Stimulated activated CD4-positive, alpha-beta T cell treated with anti-CD3 and anti-CD28 coated beads, TNF-alpha, amount 100 ng/mL, for 4 hours (primary cell): Measurements from ENCODE around the gene KRCC1.
"Not testable (repeated sequence)": the region's sequence is repeated elsewhere in the genome, so short reads cannot be mapped to it uniquely, and the experiment has no call there.

Experiments used
- DNase-seq, 3 experiments: peaks; one replicate each; pipeline ENCODE4 v3.0.0-alpha.2; 2020; ENCODE audit warnings: low read depth in 3 of 3

Gene KRCC1

DNA sequence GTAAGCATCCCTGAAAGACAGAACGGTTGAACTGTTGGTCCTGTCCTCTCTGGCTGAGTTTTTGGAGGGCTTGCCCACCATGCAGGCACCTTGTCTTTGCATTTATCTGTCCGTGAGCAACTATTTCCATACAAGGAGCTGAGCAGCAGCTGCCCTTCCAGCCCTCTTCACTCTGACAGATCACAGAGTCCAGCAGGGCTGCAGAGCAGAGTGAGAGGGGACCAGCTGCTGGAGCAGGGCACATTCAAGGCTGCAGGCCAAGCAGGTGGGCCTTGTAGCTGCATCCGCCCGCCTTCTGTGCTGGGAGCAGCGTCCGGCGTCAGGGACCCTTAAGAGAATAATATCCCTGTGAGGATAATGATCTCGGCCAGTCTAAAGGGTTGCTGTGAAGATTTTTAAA, 21.5 kb upstream of the KRCC1 start:
- no peak for DNase-seq

DNA sequence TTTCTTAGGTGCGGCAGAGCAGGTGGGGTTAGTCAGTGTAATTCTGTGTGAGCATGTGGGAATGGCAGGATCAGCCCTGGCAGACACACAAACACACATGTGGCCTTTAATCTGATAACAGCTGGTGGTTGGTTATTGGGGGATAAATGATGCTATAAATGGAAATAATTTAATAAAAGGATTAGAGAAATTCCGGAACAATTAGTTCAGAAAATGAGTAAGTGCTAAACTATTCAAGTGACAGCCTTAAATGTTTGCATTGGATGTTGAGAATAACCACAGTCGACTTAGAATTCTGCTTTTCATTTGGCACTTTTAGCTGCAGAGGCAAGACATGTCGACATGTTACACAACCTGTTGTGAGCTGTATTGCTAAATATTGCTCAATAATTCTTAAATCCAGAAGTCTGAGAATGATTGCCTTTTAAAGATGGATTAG, 19.3 kb upstream of the KRCC1 start:
- DNase-seq: no peak

DNA sequence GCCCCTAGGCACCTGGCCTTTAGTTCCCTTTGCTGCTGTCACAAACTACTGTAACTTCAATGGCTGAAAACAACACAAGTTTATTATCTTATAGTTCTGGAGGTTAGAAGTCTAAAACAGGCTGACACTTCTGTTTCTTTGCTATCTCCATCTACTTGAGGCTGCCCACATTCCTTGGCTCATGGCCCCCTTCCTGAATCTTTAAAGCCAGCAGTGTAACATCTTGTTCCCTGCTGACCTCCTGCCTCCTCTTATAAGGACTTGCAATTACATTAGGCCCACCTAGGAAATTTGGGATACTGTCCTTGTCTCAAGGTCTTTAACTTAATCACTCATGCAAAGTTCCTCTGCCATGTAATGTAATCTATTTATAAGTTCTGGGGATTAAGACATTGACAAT, 18.6 kb upstream of the KRCC1 start:
- DNase-seq: no peak

DNA sequence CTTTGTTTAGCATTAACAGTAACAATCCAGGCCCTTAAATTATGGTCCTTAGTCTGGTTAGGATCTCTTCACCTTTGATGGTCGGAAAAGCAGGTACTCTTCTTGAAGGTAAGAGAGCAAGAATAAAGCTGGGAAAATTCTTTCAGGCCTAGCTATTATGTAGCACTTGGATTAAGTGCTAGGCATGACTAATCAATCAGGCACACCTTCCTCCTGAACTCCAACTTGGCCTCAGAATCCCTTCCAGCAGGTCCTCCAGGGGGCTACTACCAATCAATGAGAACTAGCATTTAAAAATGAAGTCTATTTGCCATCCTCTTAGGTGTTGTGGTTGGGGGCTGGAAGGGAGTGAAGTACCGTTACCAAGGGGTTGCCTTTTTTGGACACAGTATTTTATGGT, 15.8 kb upstream of the KRCC1 start:
- DNase-seq: no peak

DNA sequence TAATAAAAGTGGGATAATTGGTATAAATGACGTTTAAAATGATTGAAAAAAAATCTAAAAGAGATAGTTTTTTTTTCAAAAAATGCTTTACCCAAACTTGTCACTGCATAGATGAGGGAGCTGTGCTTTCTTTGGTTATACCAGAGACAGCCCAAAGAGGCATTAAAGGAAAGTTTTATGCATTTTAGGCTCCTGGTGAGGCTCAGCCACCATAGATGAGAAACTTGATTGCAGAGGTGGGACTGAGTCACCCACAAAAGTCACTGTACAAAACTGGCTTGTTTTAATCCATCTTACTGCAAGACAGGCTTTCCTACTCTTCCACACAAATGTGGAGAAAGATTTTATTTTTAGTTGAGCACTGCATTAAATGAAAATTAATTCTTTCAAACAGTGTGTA, 14.5 kb upstream of the KRCC1 start:
- DNase-seq: no peak

DNA sequence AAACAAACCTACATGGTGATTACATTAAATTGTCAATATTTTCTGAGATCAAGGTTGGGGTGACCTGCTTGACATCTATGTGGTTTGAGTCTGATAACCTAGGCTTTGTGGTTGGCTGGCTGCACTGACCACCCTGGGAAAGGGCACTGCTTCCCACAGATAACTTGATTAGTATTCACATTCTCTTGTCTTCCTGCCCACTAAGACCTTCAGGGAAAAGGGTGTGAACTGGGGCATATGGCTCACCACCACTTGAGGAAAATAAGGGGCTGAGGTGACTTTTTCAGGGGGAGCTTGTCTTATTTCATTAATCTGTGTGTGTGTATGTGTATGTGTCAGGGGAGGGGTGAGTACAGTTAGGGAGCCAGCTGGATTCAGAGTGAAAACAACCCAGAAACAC, 13.5 kb upstream of the KRCC1 start:
- no peak for DNase-seq

DNA sequence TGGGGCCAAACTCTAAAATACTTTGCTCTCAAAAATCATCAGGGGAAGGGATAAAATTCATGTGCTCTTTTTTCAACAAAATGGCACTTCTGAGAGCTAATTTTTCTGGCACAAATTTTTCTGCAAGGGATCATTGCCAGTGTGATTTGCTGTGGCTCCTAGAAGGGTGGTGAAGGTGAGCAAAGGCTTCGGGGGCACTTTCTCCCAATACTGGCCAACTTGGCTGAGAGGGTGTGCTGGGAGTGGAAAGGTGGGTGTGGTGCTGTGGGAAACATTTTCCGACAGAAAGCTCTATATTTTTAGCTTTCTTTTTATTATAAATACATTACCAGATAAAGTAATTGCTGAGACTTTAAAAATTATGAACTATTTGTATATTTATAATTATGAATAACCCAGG, 12.5 kb upstream of the KRCC1 start:
- no peak for DNase-seq

DNA sequence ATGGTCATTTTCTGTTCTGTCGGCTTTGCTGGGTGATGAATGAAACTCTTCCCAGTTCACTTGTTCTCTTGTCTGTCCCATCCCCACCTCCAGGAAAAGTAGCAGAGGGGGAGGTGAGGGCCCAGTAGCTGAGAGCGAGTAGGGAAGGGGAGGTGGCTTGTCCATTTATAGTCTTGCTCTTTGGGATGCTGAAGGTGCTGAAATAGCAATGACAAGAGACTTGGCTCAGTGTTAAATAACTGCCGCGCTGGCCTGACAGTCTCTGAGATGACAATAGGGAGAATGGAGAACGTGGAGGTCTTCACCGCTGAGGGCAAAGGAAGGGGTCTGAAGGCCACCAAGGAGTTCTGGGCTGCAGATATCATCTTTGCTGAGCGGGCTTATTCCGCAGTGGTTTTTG, 12.0 kb upstream of the KRCC1 start, which contains the start of gene SMYD1:
SMYD1 (plus strand) TSS at position 228 of the 400 bp plus-strand sequence; CDS start at position 268, 40 bp downstream.
- DNase-seq: no peak

DNA sequence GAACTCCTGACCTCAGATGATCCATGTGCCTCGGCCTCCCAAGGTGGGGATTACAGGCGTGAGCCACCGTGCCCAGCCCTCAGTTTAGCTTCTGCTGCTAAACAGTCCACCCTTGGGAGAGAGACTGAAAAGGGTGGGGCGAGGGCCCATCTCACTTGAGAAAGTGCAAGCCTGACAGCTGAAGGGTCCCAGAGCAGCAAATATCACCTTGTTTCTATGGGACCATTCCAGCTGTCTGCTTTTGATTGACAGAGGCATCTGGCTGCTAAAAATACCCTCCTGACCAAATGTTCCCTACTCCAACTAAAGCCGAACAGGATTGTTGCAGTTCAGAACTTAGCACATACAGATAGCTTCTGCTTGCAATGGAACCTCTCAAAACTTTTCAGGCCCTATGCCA, 11.6 kb upstream of the KRCC1 start:
- DNase-seq: no peak

DNA sequence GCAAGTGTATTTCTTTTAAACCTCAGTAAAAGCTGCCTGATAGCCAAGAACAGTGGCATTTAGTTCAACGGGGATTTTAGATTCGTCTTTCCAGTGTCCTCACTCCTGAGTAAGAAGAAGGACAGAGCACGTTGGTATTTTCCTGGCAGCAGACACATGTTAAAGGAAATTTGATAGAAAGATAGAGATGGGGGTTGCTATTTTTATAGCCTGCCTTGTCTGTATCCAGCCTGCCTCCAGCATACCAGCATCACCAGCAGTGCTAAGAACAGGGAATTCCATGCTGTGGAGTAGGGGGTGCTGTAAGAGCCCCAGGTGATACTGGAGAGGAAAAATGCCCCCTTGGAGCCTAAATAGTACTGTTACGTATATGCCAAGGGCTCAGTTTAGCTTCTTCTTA, 11.0 kb upstream of the KRCC1 start:
- DNase-seq: no peak

DNA sequence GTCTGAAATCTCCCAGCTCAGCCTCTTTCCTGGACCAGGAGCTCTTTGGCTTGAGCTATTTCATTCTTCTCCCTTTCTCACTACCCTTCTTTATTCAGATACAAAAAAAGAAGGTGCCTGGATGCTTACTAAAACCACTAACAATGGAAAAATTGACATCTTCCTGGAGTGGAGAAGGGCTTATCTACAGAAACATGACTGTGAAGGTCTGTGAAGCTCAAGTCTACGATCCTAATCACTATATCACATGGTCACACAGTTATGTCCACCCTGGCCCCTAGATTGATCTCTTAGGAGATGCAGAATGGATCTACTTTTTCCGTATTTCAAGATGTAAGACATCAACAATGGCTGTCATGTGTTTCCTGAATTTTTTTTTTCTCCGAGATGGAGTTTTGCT, 5.7 kb upstream of the KRCC1 start:
- DNase-seq: no peak

DNA sequence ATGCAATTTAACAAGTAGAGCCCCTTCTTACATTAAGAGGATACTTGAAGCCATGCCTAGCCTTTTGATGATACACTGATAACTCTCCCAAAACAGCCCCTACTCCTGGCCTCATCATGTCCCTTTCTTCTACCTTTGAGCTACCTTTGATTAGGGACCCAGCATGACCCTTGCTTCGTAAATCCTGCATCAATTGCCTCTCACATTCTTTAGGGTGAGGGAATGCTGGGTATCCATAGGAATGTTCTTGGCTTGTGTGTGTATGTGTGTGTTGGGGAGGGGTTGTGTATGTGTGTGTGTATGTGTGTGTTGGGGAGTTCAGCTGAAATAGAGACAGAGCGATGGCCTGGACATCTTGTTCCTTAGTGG, 5.3 kb upstream of the KRCC1 start:
- no peak for DNase-seq

DNA sequence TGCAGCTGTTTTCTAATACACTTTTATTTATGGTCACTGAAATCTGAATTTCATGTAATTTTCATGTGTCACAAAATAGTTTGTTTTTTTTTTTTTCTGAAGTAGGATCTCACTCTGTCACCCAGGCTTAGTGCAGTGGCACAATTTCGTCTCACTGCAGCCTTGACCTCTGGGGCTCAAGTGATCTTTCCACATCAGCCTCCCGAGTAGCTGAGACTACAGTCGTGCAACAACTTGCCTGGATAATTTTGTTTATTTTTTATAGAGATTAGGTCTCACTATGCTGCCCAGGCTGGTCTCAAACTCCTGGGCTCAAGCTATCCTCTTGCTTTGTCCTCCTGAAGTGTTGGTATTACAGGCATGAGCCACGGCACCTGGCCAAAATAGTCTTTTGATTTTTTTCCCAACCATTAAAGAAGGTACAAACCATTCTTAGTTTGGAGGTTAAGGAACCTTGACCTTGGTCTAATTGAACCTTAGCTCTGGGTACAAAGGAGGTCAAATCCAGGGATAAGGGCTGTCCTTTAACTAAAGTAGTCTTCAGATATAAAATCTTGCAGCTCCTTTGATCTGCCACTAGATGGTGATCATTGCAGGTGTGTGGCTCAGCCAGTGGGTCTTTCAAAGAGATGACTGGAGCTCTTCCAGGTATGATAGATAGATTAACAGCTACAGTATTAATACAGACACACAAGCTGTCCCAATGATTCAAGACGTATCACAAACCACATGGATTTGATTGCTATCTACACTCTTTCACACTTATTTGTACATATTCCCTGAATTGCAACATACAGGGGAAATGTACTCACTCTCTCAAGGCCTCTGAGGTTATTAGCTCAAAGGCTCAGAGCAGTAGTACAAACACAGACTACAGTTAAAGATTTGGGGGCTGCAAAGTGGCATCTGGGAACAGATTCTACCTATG, 4.7 kb upstream of the KRCC1 start:
- DNase-seq: no peak

DNA sequence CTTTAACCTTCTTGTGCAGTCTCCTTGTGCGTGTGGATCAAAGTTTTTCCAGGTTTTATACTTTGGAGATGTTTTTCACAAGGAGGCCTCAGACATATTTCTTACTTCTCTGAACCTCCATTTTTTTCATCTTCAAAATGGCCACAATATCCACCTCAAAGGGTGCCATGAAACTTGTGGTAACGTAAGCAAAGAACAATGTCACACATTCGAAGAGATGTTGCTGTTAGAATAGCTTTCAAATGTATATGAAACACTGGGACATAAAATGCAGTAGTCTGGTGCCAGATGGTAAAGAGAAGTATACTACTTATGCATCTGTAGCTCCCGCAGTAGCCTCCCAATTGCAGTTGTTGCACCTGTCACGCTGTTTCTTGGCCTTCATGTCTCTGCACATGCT, 2.6 kb upstream of the KRCC1 start:
- DNase-seq: no peak

DNA sequence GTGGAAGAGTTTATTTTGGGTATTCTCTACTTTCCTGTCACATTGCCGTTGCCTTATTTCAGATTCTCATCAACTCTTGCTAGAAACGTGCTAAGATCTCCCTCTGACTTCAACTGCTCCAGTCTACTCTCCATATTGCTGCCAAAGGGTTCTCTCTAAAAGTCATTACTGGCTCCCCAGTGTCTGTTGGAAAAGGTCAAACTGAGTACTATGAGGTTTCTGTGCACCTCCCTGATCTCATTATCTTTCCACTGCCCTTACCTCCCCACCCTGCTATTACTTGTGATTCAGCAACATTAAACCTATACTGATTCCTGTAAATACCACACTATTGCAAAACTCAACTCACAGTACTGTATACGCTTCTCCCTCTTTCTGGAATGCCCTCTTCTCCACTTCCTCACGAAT, 1.9 kb upstream of the KRCC1 start:
- no peak for DNase-seq

DNA sequence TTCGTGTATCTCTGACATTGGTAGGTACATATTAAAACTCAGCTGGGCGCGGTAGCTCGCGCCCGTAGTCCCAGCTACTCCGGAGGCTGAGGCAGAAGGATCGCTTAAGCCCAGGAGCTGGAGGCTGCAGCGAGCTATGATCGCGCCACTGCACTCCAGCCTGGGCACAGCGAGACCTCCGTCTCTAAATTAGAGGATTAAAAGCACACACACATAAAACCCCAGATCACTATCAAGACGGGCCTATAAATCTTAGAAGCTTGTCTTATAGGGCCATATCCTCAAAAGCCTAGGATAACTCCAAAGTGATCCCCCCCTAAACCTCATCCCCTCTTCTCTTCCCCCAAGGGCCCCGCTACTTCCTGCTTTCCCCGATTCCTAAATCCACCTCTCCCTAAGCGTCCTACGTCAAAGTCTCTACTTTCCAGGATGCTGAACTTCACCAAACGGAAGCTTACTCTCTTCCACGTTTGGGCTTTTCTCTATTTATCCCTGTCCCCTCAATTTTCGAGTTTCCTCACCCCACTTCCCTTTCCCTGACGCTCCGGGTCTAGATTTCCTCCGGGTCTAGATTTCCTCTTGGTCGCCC, 707 bp downstream of the KRCC1 start:
- no peak for DNase-seq

DNA sequence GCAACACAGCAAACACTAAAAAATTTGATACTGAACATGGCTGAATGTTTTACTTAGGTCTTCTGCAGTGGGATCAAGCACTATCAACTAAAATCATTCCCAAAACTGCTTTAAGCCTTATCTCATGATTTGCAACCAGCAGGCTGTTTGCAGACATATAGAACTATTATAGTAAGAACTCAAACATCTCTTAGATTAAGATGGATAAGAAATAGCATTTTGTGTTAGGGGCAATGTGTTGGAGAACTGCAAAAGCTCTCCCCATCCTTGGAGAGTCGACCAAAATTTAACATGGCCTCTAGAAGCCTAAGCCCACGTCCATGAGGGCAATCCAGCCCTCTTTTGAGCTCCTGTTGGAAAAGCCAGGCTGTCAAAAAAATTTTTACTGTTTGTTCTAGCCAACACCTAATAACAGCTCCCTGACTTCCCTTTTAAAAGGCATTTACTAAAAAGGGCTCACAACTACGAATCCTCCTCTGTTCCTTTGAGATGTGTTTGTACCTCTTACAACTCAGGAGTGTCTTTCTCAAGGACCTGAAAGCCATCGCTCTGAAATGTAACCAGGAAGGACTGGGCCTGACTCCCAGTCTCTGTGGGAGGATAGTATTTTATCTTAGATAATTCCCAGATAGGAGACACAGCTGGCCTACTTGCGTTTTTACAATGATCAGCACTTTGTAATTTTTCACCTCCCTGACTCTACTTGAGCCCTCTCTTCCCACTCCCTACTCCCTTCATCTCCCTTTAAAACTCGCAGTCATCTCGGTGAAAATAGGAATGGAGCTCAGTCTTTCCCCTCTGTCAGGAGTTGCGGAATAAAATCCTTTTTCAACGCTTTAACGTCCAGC, 1.4 kb downstream of the KRCC1 start:
- no peak for DNase-seq

DNA sequence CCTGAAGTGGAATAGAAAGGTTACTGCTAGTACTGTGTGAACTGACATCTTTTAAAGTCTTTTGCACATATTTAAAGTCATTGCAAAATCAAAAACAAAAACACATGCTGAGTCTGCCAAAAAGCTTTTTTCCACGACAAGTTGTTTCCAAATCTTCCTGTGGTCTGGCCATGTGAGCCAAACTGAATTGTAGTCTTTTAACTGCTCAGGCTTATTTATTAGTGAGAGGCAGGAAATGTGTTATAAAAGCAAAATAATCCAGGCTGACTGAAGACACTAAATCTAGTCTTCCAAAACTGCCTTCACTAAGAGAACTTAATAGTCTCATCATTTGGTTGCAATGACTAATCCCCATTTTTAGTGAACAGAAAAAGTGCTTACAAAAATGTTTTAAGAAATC, 2.3 kb downstream of the KRCC1 start:
- DNase-seq: no peak

DNA sequence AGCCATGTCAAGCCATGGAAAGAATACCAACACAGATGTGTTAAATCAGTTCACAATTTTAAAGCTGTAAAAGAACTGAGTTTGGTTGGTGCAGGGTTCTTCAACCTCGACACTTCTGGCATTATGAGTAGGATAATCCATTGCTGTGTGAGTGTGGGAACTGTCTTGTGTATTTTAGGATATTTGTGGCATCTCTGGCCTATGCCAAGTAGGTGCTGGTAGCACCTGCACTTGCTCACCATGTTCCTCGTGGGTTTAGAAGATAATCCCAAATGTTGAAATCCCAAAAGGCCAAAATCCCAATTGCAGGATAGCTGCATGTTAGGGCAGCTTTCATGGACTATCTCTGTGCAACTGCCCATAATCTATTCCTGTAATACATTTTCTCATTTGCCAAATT, 3.8 kb downstream of the KRCC1 start:
- no peak for DNase-seq

DNA sequence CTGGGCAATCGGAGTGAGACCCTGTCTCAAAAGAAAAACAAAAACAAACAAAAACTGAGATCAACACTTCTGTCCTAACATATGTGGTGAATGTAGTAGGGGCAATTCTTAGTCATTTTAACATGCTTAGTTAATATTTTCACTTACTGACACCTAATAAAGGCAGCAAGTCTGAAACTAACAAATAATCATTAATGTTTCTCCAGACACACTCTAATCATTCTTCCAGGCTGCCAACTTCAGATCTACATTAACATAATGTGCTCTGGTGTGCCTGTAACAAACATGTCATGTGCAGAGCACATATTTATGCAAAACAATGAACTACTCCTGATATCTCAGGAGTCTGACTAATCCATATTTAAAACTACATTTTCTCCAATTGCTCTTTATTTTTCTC, 6.0 kb downstream of the KRCC1 start:
- DNase-seq: no peak

DNA sequence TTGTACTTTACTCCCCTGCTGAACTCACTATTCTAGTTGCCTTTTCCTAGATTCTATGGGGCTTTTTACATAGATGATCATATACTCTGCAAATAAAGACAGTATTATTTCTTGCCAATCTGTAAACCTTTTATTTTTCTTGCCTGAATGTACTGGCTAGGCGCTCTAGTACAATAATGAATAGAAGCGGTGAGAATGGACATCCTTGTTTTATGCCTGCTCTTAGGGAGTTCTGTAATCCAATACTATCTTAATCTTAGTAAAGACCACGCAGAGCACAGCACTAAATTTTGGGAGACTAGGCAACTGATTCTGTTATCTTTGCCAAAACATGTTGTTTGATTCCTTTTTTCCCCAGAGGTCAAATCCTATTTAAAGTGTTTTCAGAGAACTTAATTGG, 7.0 kb downstream of the KRCC1 start:
- DNase-seq: no peak

DNA sequence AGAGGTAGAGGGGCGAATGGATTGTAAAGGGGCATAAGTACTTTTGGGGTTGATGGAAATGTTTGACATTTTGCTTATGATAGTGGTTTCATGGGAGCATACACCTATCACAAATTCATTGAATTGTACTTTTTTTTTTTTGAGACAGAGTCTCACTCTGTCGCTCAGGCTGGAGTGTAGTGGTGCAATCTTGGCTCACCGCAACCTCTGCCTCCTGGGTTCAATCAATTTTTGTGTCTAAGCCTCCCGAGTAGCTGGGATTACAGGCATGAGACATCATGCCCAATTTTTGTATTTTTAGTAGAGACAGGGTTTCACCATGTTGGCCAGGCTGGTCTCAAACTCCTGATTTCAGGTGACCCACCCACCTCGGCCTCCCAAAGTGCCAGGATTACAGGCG, 10.0 kb downstream of the KRCC1 start:
- DNase-seq: not testable (repeated sequence)

DNA sequence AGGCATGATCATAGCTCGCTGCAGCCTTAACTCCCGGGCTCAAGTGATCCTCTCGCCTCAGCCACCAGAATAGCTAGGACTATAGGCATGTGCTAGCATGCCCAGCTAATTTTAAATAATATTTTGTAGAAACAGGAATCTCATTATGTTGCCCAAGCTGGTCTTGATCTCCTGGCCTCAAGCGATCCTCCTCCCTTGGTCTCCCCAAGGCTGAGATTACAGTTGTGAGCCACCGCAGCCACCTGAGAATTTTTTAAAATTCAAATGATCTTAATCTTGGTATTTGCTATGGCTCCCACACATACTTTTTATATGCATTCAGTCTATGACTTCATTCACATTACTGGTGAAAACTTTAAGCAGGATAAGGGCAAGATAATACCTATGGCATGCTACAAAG, 13.1 kb downstream of the KRCC1 start:
- DNase-seq: no peak
